Left ventricle myocardium inferior (tissue), 1 donor: ENCODE data around the gene TMCC2. TPM values are rescaled to one million over a fixed set of nuclear protein-coding genes. Genes with fewer than 3 reads are reported as not detected.

Experiments used
- DNase-seq: peaks from one replicate; pipeline ENCODE4 v3.0.0-alpha.2; 2020
- H3K27ac ChIP-seq: fragments of 200-600 bp; replicated peaks from 2 replicates; pipeline ENCODE4 v1.8.0; 2021
- H3K27me3 ChIP-seq: fragments of 200-600 bp; 2 replicates; pipeline ENCODE4 v1.8.0; 2021; ENCODE audit warnings: low read depth
- H3K36me3 ChIP-seq: fragments of 200-600 bp; 2 replicates; pipeline ENCODE4 v1.8.0; 2021
- H3K4me1 ChIP-seq: fragments of 200-600 bp; 2 replicates; pipeline ENCODE4 v1.8.0; 2021
- H3K4me3 ChIP-seq: fragments of 200-600 bp; 2 replicates; pipeline ENCODE4 v1.8.0; 2021; ENCODE audit warnings: mild to moderate bottlenecking, moderate library complexity
- H3K9me3 ChIP-seq: fragments of 200-600 bp; replicated peaks from 2 replicates; pipeline ENCODE4 v1.8.0; 2021
- CTCF ChIP-seq: fragments of 200-600 bp; IDR thresholded peaks from 2 replicates; pipeline ENCODE4 v1.8.0; 2021; ENCODE audit warnings: antibody characterized with exemption, mild to moderate bottlenecking, borderline replicate concordance
- intact Hi-C: fragments of 100-400 bp; cut with micrococcal nuclease; formaldehyde crosslinking; loops from one replicate; pipeline ENCODE4 v1.11.0; 2022
- total RNA-seq: library from RNA; stranded (reverse); fragmentation: NEBNext Ultra II Directional; extraction: Animal tissue kit (Norgen Biotek cat#: 25700); gene quantifications from one replicate; pipeline ENCODE4 v1.2.1, GENCODE V29; 2021
- donor health status: DM: no; HTN: yes; CAD: no; lungs with severe emphysema.

TMCC2 gene
- total RNA-seq, 1 donor from 2014 or later, result 2.5 TPM

- TF ChIP-seq CTCF, result no peak
- DNase-seq, result no peak
- Histone ChIP-seq H3K4me1 (peaks cover 27% of the 10 kb centered on the region), H3K4me3 (no peak overlapping the region), H3K27ac (no peak overlapping the region), H3K27me3 (no peaks in the 10 kb centered on the region), H3K9me3 (no peaks in the 10 kb centered on the region), H3K36me3 (no peaks in the 10 kb centered on the region)
- intact Hi-C loops, result no loop called here
Measured at GRCh38 chr1:205286335-205286950, 58.7 kb downstream of the TMCC2 start.

- no peaks in the 10 kb centered on the region for H3K27me3 ChIP-seq
- no peak overlapping the region for H3K27ac ChIP-seq
- no peak for DNase-seq
- peaks cover 27% of the 10 kb centered on the region for H3K4me1 ChIP-seq
- H3K9me3 ChIP-seq, result no peaks in the 10 kb centered on the region
- H3K4me3 ChIP-seq, result no peak overlapping the region
- no peaks in the 10 kb centered on the region for H3K36me3 ChIP-seq
- intact Hi-C loops, result no loop called here
- TF ChIP-seq CTCF, result no peak
Measured at GRCh38 chr1:205287076-205287475, 59.3 kb downstream of the TMCC2 start.

GRCh38 chr1:205287767-205288559 is 60.2 kb downstream of the TMCC2 start:
- H3K4me3 ChIP-seq, result no peak overlapping the region
- intact Hi-C loops, result no loop called here
- H3K27ac ChIP-seq, result peak overlapping the region; percentile 37
- H3K27me3 ChIP-seq, result no peaks in the 10 kb centered on the region
- TF ChIP-seq CTCF, result no peak
- H3K4me1 ChIP-seq, result peaks cover 27% of the 10 kb centered on the region
- no peak for DNase-seq
- no peaks in the 10 kb centered on the region for H3K9me3 ChIP-seq
- no peaks in the 10 kb centered on the region for H3K36me3 ChIP-seq

- no peak for TF ChIP-seq CTCF
- Histone ChIP-seq H3K36me3 (no peaks in the 10 kb centered on the region), H3K4me3 (no peak overlapping the region), H3K27ac (no peak overlapping the region), H3K9me3 (no peaks in the 10 kb centered on the region), H3K4me1 (peaks cover 25% of the 10 kb centered on the region), H3K27me3 (no peaks in the 10 kb centered on the region)
- intact Hi-C loops, result no loop called here
- no peak for DNase-seq
Measured at GRCh38 chr1:205291596-205291995, 63.9 kb downstream of the TMCC2 start.

- DNase-seq, result no peak
- H3K27ac ChIP-seq, result peak overlapping the region; percentile 68
- H3K36me3 ChIP-seq, result no peaks in the 10 kb centered on the region
- TF ChIP-seq CTCF, result no peak
- H3K4me1 ChIP-seq, result peaks cover 16% of the 10 kb centered on the region
- H3K4me3 ChIP-seq, result no peak overlapping the region
- H3K27me3 ChIP-seq, result no peaks in the 10 kb centered on the region
- H3K9me3 ChIP-seq, result no peaks in the 10 kb centered on the region
- intact Hi-C loops, result no loop called here
Measured at GRCh38 chr1:205293350-205294074, 65.8 kb downstream of the TMCC2 start.
